Neural cell (in vitro differentiated cells): ENCODE data around the gene IFITM10. TPM values are rescaled to one million over a fixed set of nuclear protein-coding genes. Genes with fewer than 3 reads are reported as not detected.

Source experiments
- H2AFZ ChIP-seq: fragments of 200-600, 300-800 bp; sonication (generic), shearing (Covaris generic); 2 replicates; pipeline ENCODE4 v1.6.0; 2014; ENCODE audit warnings: low read depth, mild to moderate bottlenecking, antibody characterized with exemption, low read length, moderate library complexity
- H3F3A ChIP-seq: fragments of 200-600 bp; shearing (Covaris generic); 2 replicates; pipeline ENCODE4 v1.6.1; 2016; ENCODE audit warnings: mild to moderate bottlenecking, moderate library complexity, mixed read lengths, antibody characterized with exemption, low read length; ENCODE audit not compliant: insufficient read depth, poor library complexity, severe bottlenecking
- H3K27ac ChIP-seq: fragments of 200-600, 300-800 bp; sonication (generic), shearing (Covaris generic); 2 replicates; pipeline ENCODE4 v1.5.1; 2014; ENCODE audit warnings: mild to moderate bottlenecking, low read length, moderate library complexity
- H3K27me3 ChIP-seq: fragments of 300-800, 200-600 bp; sonication (generic), shearing (Covaris generic); 2 replicates; pipeline ENCODE4 v1.6.0; 2014; ENCODE audit warnings: mild to moderate bottlenecking, low read depth, low read length, moderate library complexity; ENCODE audit not compliant: insufficient read depth
- H3K36me3 ChIP-seq: fragments of 300-800, 200-600 bp; sonication (generic), shearing (Covaris generic); 2 replicates; pipeline ENCODE4 v1.5.1; 2014; ENCODE audit warnings: mild to moderate bottlenecking, antibody characterized with exemption, low read length, moderate library complexity; ENCODE audit not compliant: insufficient read depth
- H3K4me2 ChIP-seq: fragments of 300-800, 200-600 bp; sonication (generic), shearing (Covaris generic); 2 replicates; pipeline ENCODE4 v1.6.0; 2014; ENCODE audit warnings: mild to moderate bottlenecking, low read length
- H3K4me3 ChIP-seq: fragments of 300-800, 200-600 bp; sonication (generic), shearing (Covaris generic); 2 replicates; pipeline ENCODE4 v1.5.1; 2014; ENCODE audit warnings: mild to moderate bottlenecking, low read length, moderate library complexity
- H3K79me2 ChIP-seq: fragments of 200-600 bp; shearing (Covaris generic); replicated peaks from 2 replicates; pipeline ENCODE4 v1.6.0; 2014; ENCODE audit warnings: mild to moderate bottlenecking, low read length, moderate library complexity; ENCODE audit not compliant: insufficient read depth
- H3K9ac ChIP-seq: fragments of 300-800, 200-600 bp; sonication (generic), shearing (Covaris generic); 2 replicates; pipeline ENCODE4 v1.6.1; 2016; ENCODE audit warnings: mild to moderate bottlenecking, low read length, mixed read lengths
- H3K9me2 ChIP-seq: fragments of 200-600 bp; shearing (Covaris generic); 2 replicates; pipeline ENCODE4 v1.6.1; 2016; ENCODE audit warnings: mild to moderate bottlenecking, low read length, mixed read lengths; ENCODE audit not compliant: insufficient read depth
- H3K9me3 ChIP-seq: fragments of 200-600, 300-800 bp; sonication (generic), shearing (Covaris generic); 2 replicates; pipeline ENCODE4 v1.6.1; 2016; ENCODE audit warnings: mild to moderate bottlenecking, mixed run types, low read length, moderate library complexity, mixed read lengths
- H4K20me1 ChIP-seq: fragments of 200-600 bp; shearing (Covaris generic); 2 replicates; pipeline ENCODE4 v1.6.1; 2016; ENCODE audit warnings: mild to moderate bottlenecking, mixed run types; ENCODE audit not compliant: insufficient read depth
- EP300 ChIP-seq: fragments of 450-650 bp; conservative IDR thresholded peaks from 2 replicates; pipeline ENCODE4 v1.6.1; 2014; ENCODE audit warnings: antibody characterized with exemption, mild to moderate bottlenecking, moderate library complexity; ENCODE audit not compliant: poor library complexity, severe bottlenecking
- EZH2 ChIP-seq: fragments of 200-600, 300-800 bp; shearing (Covaris generic), sonication (generic); IDR thresholded peaks from 2 replicates; pipeline ENCODE4 v1.6.1; 2014; ENCODE audit warnings: antibody characterized with exemption, low read length, borderline replicate concordance, mild to moderate bottlenecking; ENCODE audit not compliant: insufficient read depth, poor library complexity, severe bottlenecking
- MXI1 ChIP-seq: fragments of 450-650 bp; conservative IDR thresholded peaks from 2 replicates; pipeline ENCODE4 v1.6.1; 2014; ENCODE audit warnings: antibody characterized with exemption, mild to moderate bottlenecking; ENCODE audit not compliant: poor library complexity, severe bottlenecking
- POLR2AphosphoS5 ChIP-seq: IDR thresholded peaks from 2 replicates; pipeline ENCODE4 v1.6.1; 2012
- RAD21 ChIP-seq: fragments of 450-650 bp; conservative IDR thresholded peaks from 2 replicates; pipeline ENCODE4 v1.6.1; 2014; ENCODE audit warnings: antibody characterized with exemption, mild to moderate bottlenecking, moderate library complexity
- SMC3 ChIP-seq: fragments of 450-650 bp; conservative IDR thresholded peaks from 2 replicates; pipeline ENCODE4 v1.6.1; 2014; ENCODE audit warnings: antibody characterized with exemption, mild to moderate bottlenecking, moderate library complexity; ENCODE audit not compliant: poor library complexity
- TAF1 ChIP-seq: IDR thresholded peaks from 2 replicates; pipeline ENCODE4 v1.6.1; 2012; ENCODE audit warnings: low read depth
- polyA plus RNA-seq: library from polyadenylated mRNA; depleted of rRNA; stranded (reverse); fragments of >200 nt; gene quantifications from 2 replicates; pipeline ENCODE4 v1.2.3, GENCODE V29; 2014
- TF ChIP-seq, protein P1 (sequence below): IDR thresholded peaks from 2 replicates; pipeline ENCODE4 v1.6.1; 2012; ENCODE audit warnings: borderline replicate concordance
- TF ChIP-seq, protein P2 (sequence below): fragments of 450-650 bp; IDR thresholded peaks from 2 replicates; pipeline ENCODE4 v1.5.1; 2014; ENCODE audit warnings: antibody characterized with exemption, mild to moderate bottlenecking, moderate library complexity; ENCODE audit not compliant: poor library complexity, severe bottlenecking

Gene IFITM10
- polyA plus RNA-seq, 1 donor from 2014 or later: 1.1 TPM

DNA sequence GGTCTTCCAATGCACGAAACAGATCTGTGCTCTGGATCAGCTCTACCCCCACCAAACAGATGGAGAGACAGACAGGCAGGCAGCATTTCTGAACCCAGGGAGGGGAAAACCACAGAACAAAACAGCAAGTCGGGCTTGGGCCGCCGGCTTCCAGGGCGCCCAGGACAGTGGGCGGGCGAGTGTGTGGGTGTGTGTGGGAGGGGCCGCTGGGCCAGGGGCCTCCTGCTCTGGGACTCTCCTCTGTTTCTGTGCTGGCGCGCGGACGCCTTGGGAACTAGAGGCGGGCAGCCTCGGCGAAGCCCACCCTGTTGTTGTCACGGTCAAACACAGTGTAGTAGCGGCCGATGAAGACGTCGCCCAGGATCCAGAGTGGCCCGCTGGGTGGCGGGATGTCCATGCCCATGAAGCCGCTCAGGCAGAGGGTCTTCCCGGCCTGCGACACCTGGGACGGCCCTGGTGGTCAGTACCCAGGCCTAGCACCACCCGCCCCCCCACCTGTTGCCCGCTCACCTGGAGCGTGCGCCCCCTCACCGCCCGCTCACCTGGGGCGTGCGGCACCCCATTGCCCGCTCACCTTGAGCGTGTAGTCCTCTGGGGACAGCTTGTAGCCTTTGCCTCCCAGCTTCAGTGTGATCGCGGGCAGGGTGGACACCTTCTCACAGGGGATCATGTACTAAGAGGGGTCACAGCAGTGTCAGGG lies 3.0 kb upstream of the IFITM10 start:
- no peak overlapping the region for H3K9ac ChIP-seq
- H3F3A ChIP-seq: no peaks in the 10 kb centered on the region
- no peak overlapping the region for H2AFZ ChIP-seq
- H3K27ac ChIP-seq: no peak overlapping the region
- H3K4me3 ChIP-seq: no peak overlapping the region
- no peaks in the 10 kb centered on the region for H3K9me2 ChIP-seq
- H3K9me3 ChIP-seq: no peaks in the 10 kb centered on the region
- TF ChIP-seq EP300: no peak
- H3K36me3 ChIP-seq: no peaks in the 10 kb centered on the region
- H3K27me3 ChIP-seq: peaks cover 20% of the 10 kb centered on the region
- no peaks in the 10 kb centered on the region for H3K79me2 ChIP-seq
- H3K4me2 ChIP-seq: no peak overlapping the region
- H4K20me1 ChIP-seq: no peaks in the 10 kb centered on the region

DNA sequence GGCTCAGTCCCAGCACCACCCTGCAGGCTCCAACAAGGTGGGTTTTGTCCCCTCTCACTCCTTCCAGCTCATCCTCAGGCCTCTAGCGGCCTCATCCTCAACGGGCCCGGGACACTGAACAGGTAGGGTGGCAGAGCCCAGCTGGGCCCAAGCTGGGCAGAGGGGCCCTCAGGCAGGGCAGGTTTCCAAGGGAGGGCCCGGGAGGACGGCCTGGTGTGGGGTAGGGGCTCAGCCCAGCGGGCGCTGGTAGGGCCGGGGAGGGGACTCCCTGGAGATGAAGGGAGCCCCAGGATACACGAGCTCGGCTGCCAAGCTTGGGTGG lies 2.5 kb upstream of the IFITM10 start:
- Histone ChIP-seq H3K4me2 (no peak overlapping the region), H3F3A (no peaks in the 10 kb centered on the region), H3K9ac (no peak overlapping the region), H3K79me2 (no peaks in the 10 kb centered on the region), H2AFZ (no peak overlapping the region), H3K9me2 (no peaks in the 10 kb centered on the region), H3K4me3 (no peak overlapping the region), H3K36me3 (no peaks in the 10 kb centered on the region), H3K27me3 (peaks cover 26% of the 10 kb centered on the region), H3K9me3 (no peaks in the 10 kb centered on the region), H4K20me1 (no peaks in the 10 kb centered on the region), H3K27ac (no peak overlapping the region)
- TF ChIP-seq MXI1: no peak
- TF ChIP-seq POLR2AphosphoS5: no peak
- TF ChIP-seq SMC3: no peak
- TF ChIP-seq EZH2: no peak
- no peak for TF ChIP-seq RAD21
- TF ChIP-seq EP300: no peak
- TF ChIP-seq TAF1: no peak
- TF ChIP-seq, protein P1, sequence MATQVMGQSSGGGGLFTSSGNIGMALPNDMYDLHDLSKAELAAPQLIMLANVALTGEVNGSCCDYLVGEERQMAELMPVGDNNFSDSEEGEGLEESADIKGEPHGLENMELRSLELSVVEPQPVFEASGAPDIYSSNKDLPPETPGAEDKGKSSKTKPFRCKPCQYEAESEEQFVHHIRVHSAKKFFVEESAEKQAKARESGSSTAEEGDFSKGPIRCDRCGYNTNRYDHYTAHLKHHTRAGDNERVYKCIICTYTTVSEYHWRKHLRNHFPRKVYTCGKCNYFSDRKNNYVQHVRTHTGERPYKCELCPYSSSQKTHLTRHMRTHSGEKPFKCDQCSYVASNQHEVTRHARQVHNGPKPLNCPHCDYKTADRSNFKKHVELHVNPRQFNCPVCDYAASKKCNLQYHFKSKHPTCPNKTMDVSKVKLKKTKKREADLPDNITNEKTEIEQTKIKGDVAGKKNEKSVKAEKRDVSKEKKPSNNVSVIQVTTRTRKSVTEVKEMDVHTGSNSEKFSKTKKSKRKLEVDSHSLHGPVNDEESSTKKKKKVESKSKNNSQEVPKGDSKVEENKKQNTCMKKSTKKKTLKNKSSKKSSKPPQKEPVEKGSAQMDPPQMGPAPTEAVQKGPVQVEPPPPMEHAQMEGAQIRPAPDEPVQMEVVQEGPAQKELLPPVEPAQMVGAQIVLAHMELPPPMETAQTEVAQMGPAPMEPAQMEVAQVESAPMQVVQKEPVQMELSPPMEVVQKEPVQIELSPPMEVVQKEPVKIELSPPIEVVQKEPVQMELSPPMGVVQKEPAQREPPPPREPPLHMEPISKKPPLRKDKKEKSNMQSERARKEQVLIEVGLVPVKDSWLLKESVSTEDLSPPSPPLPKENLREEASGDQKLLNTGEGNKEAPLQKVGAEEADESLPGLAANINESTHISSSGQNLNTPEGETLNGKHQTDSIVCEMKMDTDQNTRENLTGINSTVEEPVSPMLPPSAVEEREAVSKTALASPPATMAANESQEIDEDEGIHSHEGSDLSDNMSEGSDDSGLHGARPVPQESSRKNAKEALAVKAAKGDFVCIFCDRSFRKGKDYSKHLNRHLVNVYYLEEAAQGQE: no peak
- TF ChIP-seq, protein P2, sequence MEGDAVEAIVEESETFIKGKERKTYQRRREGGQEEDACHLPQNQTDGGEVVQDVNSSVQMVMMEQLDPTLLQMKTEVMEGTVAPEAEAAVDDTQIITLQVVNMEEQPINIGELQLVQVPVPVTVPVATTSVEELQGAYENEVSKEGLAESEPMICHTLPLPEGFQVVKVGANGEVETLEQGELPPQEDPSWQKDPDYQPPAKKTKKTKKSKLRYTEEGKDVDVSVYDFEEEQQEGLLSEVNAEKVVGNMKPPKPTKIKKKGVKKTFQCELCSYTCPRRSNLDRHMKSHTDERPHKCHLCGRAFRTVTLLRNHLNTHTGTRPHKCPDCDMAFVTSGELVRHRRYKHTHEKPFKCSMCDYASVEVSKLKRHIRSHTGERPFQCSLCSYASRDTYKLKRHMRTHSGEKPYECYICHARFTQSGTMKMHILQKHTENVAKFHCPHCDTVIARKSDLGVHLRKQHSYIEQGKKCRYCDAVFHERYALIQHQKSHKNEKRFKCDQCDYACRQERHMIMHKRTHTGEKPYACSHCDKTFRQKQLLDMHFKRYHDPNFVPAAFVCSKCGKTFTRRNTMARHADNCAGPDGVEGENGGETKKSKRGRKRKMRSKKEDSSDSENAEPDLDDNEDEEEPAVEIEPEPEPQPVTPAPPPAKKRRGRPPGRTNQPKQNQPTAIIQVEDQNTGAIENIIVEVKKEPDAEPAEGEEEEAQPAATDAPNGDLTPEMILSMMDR: no peak
